22Rv1 (cell line): ENCODE data around the gene HIVEP3.

ENCODE experiments used
- ZFX ChIP-seq: fragments of 450-650 bp; IDR thresholded peaks from 2 replicates; pipeline ENCODE4 v1.6.1; 2017; ENCODE audit warnings: antibody characterized with exemption, borderline replicate concordance
- TF ChIP-seq, protein P1 (sequence below): fragments of 450-650 bp; IDR thresholded peaks from 2 replicates; pipeline ENCODE4 v1.5.1; 2017; ENCODE audit warnings: mild to moderate bottlenecking

DNA sequence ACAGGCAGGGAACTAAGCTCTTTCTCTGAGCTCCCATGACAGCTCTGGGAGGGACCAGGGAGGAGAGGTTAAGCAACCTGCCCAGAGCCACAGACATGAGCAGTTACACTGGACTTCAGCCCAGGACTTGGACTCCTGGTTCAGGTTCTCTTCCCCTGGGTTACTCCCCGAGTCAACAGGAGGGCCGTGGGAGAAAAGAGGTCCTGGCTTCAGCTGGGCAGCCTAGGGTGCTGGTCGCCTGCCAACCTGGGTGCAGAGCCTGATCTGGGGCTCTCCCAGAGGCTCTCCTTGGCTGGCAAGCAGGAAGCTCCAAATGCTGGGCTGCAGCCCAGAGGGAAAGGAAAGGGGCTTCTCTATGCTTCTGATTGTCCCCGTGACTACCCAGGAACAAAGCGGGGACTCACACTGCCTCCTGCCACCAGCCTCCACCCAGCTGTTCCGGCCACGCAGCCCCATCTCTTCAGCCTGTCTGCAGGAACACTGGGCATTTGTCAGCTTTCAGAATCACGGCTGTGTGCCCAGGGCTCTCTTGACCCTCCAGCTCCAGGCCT is 141.8 kb downstream of the HIVEP3 start:
- TF ChIP-seq, protein P1, sequence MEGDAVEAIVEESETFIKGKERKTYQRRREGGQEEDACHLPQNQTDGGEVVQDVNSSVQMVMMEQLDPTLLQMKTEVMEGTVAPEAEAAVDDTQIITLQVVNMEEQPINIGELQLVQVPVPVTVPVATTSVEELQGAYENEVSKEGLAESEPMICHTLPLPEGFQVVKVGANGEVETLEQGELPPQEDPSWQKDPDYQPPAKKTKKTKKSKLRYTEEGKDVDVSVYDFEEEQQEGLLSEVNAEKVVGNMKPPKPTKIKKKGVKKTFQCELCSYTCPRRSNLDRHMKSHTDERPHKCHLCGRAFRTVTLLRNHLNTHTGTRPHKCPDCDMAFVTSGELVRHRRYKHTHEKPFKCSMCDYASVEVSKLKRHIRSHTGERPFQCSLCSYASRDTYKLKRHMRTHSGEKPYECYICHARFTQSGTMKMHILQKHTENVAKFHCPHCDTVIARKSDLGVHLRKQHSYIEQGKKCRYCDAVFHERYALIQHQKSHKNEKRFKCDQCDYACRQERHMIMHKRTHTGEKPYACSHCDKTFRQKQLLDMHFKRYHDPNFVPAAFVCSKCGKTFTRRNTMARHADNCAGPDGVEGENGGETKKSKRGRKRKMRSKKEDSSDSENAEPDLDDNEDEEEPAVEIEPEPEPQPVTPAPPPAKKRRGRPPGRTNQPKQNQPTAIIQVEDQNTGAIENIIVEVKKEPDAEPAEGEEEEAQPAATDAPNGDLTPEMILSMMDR: no peak
- no peak for TF ChIP-seq ZFX
